ELF-1 (cell line): ENCODE data around the gene OSBPL3.
A peak's percentile ranks its signal among the peaks of the same experiment; 100 is the strongest.

Experiments used
- DNase-seq: peaks from one replicate; pipeline ENCODE4 v3.0.0-alpha.2; 2016; ENCODE audit warnings: low read depth, low spot score

OSBPL3 gene

GRCh38 chr7:24864214-24864817 lies 115.7 kb downstream of the OSBPL3 start:
- no peak for DNase-seq

- no peak for DNase-seq
Measured at GRCh38 chr7:24863626-24864025, 116.4 kb downstream of the OSBPL3 start.

GRCh38 chr7:24862461-24862860 lies 117.5 kb downstream of the OSBPL3 start:
- DNase-seq: no peak

DNA sequence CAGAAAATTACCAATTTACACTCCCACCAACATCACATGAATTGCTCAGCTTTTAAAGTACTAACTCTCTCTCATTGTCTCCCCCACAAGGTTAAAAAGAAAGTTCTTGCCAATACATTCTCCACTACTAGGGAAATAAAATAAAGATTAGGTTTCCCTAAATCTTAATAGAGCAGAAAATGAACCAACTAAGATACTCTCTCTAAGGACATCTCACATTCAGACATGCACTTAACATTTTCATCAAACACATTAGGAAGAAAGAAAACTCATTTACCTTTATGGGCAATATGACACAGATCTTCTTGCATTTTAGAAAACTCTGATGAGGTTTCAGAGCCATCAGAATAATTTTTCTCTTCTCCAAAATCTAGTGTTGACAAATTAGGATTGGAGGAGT lies 118.6 kb downstream of the OSBPL3 start:
- DNase-seq: no peak

- no peak for DNase-seq
Measured at GRCh38 chr7:24860611-24861010, 119.4 kb downstream of the OSBPL3 start.

GRCh38 chr7:24858108-24858977 lies 121.6 kb downstream of the OSBPL3 start:
- DNase-seq: peak; percentile 11

GRCh38 chr7:24857623-24858022 lies 122.4 kb downstream of the OSBPL3 start:
- no peak for DNase-seq

GRCh38 chr7:24854866-24855265 lies 125.1 kb downstream of the OSBPL3 start:
- DNase-seq: no peak

DNA sequence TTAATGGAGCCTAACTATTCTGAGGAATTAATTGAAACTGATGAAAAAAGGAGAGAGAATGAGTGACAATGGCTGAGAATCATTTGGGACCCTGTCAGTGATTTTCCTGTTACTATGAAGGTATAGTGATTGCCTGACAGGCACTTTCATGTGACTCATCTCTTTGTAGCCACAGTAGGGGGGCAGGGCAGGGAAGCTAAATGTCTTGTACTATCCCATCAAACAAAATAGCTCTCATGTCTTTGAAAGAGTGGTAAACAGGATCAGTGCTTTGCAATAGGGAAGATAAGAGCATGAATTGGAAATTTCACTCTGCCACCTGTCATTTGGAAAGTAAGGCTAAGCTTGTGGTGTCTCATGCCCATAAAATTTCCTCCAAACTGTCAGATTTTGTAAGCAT lies 128.2 kb downstream of the OSBPL3 start:
- no peak for DNase-seq

DNA sequence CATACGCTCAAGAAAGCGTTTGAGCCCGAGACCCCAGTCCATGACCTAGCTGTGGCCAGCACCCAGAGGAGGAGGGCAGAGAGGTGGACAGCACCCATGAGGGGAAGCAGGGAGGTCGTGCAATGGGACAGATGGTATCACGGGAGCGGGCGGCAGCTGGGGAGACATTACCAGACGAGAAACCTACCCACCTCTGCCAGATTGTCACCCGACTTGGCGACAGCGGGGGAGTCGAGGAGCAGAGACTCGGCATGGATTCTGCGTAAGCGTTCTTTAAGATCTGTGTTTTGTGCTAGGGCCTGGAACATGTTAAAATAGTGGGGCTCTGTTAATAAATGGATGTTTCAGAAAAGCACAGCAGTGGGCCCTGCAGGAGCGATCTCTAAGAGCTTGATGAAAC lies 131.1 kb downstream of the OSBPL3 start:
- no peak for DNase-seq

GRCh38 chr7:24847754-24848153 lies 132.2 kb downstream of the OSBPL3 start:
- DNase-seq: no peak

GRCh38 chr7:24843821-24844434 lies 136.1 kb downstream of the OSBPL3 start:
- DNase-seq: no peak

DNA sequence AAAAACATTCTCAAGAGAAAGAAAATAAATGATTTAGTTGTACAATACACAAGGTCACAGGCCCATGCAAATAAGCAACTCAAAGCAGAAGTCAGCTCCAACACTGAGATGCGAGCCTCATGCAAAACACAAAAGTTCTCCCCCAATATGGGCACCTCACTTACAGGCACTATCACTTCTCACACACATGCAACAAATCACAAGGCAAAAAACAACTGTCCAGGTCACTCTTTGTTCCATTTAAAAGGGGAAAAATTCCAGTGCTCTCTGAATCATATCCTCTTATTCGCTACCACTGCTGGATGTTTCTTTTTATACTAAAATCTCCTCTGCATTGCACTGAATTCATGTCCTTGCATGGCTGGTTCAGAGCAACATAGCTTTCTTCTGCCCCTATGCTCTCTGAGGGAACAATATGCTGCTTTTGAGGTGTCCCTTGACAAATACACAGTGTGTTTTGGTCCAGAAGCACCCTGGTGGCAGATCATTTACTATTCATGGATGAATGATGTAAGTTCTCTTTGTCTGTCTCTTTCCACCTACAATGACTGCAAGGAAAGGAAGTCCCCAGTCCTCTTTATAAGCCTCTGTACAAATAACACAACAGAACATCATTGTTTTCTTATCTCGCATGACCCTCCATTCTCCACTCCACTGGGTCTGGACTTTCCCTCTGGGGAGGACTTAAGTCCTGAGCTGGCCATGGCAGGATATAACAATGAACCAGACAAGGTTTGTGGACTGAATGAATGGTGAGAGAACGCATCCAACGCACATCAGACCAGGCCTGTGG lies 137.3 kb downstream of the OSBPL3 start:
- no peak for DNase-seq

GRCh38 chr7:24842029-24842428 lies 137.9 kb downstream of the OSBPL3 start:
- DNase-seq: no peak

DNA sequence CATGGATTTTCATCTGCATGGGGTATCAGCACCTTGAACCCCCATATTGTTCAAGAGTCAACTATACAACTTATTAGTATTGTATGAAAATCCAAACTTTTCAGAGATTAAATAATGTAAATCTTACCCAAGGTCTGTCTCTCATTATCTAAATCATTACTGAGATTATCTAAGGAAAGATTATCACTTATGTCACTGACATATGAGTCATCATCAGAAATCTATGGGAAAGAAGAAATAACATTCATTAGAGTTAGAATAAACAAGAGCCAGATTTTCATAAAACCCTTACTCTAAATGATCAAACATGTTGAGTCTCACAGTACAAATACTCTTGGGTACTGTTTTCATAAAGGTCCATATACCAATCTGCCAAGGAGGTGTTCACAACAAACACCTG lies 139.4 kb downstream of the OSBPL3 start:
- DNase-seq: no peak

DNA sequence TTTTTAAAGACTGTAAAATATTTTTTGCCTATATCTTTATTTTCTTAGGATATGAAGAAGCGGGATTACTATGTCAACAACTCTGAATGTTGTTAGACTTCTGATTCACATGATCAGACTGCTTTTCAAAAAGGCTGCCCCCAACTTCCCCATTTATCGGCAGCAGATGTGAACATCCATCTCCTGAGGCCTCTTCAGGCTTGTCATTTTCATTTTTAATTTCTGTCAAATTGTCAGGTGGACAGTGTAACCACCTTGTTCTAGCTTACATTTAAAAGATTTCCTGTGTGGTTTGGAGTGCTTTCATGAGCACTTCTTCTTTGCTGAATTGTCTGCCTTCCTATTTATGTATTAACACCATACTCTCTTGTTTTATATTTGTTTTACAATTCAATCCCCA lies 143.9 kb downstream of the OSBPL3 start:
- no peak for DNase-seq

DNA sequence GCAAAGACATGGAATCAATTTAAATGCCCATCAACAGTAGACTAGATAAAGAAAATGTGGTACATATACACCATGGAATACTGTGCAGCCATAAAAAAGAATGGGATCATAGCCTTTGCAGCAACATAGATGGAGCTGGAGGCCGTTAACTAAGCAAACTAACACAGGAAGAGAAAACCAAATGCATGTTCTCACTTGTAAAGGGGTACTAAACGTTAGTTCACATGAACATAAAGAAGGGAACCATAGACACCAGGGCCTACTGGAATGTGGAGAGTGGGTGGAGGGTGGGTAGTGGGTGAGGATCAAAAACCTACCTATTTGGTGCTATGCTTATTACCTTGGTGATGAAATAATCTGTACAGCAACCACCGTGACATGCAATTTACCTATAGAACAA lies 144.3 kb downstream of the OSBPL3 start:
- no peak for DNase-seq

- DNase-seq: peak; percentile 7
Measured at GRCh38 chr7:24834128-24834798, 145.7 kb downstream of the OSBPL3 start.

GRCh38 chr7:24833549-24833948 lies 146.4 kb downstream of the OSBPL3 start:
- DNase-seq: no peak

DNA sequence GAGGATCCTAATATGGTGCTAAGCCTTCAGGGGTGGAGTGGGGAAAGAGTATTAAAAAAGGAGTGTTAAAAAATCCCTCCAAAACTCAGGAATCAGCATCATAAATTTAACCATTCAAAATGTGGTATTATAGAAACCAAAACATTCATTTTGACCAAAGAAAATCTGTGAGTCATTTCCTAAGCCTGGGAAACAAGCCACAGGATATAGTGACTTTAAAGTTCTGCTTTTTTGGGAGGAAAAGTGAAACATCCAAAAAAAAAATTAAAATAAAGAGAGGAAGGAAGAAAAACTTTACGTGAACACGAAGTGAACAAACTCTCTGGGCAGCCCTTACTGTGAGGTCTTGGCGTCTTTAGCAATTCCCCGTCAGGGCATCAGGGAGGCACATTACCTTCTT lies 148.7 kb downstream of the OSBPL3 start:
- DNase-seq: no peak

DNA sequence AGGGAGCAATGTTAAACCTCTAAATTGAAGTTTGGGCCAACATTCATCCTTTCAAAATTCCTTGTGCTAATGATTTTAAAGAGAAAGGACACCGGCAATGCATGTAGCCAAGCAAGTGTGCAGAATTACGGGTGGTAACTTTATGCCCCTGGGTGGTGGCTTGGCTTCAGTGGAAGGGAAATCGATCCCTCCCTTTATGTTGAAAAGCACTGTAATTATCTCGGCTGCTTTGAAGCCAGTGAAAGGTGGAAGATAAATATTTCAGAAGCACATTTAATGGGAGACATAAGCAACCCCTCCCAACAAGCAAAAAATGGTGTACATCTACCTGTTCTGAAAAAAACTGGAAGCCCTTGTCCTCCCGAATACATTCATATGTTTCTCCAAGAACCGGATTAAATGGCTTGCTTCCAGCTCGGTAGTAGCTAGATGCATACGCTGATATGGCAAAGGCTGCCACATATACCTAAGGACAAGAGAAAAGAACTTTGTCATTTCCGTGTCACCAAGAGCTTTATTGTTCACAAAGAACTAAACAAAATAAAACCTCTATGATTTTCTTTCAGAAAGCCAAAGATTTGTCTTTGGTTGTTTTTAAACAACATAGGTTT lies 149.4 kb downstream of the OSBPL3 start:
- no peak for DNase-seq
